NCI-H345 (cell line): ENCODE data around the gene CD7.

Experiments
- DNase-seq: peaks from one replicate; lab custom pipeline; 2025; lab: John Stamatoyannopoulos, UW

CD7 gene

DNA sequence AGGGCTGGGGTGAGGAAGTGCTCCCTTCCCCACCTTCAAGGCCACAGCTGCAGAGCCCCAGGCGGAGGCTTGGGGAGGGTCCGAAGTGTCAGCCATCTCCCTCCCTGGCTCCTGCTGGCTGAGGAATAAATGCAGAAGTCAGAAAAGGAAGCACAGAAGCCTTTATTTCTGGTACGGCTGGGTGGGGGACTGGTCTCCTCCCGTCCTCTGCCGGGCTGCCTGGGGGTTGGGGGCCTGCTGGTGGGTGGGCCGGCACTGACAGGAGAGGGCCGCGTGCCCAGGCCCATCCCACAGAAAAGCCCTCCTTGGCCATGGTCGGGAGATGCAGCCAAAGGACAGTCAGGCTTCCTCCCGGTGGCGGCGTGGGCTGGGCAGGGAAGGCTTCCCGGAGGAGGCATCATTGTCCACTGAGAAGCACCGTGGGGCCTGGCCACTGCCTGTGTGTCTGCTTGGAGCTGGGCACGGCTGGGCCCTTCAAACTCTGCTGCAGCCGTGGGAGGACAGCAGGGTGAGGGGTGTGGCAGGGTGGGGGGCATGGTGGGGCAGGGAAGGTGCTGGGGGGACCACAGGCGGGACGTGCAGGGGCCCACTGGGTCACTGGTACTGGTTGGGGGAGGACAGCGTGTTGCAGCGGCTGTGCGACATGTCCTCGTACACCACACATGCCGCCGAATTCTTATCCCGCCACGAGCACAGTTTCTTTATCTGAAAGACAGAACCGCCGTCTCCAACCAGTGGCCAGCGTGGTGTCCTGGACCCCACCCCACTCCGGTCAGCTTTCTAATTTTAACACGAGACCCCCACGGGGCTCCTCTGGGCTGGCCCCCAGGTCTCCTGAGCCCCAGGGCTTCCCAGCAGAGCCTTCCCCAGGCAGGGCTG, 2.4 kb downstream of the CD7 start:
- no peak for DNase-seq

DNA sequence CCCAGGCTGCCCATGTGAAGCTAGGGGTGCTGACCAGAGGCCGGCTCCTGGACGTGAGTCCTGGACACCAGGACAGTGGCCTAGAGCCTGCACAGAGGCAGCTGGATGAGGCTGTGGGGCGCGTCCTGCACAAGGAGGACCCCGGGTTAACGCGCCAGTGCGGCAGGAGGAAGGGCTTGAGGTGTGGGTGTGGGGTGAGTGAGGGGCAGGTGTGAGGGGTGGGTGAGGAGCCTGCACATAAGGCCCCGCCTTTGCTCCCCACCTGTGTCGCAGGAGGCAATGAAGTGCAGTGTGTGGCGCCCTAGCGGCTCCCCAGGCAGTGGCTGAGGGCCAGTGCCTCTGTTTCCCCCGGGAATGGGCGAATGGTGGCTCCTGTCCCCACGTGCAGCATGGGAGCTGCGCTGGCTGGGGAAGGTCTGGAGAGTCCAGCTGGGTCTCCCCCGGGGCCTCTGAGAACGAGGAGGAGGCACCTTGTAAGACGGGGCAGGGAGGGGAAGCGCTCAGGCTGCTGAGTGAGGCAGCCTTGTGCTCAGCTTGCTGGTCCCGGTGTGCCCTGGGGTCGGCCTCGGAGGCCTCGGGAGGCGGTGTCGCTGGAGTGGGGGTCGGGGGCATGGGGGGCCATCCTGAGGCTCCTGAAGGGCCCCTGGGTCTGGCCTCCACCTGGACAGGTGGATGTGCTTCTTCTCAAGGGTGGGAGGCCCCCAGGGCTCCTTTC, 3.2 kb downstream of the CD7 start:
- DNase-seq: no peak

DNA sequence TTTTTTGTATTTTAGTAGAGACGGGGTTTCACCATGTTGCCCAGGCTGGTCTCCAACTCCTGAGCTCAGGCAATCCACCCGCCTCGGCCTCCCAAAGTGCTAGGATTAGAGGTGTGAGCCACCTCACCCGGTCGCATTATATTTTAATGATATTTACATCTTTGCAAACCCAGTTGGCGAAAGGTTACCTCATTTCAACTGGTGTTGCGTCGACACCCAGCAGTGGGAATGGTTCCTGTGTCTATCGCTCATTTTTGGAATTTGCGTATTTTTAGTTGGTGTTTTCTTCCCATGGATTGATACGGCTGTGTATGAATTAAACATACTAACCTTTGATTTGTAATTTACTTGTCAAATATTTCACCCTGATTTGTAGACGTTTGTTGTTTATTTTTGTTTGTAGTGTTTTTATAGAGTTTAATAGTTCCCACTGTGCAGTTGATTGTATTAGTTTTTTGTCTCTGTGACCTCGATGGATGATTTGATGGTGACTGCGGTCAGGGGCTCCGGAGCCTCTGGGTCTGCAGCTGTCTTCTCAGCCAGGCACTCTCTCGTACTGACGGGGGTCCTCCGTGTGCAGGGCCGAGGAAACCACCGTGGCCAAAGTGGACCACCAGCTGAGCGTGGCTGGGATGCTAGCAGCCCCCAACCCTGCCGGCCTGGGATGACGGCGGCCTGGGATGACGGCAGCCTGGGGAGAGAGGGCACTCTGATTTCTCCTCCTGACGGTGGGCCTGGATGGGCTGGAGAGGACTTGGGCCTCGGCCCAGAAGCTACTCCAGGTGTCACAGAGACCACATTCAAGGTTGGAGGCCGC, 4.0 kb downstream of the CD7 start:
- no peak for DNase-seq

DNA sequence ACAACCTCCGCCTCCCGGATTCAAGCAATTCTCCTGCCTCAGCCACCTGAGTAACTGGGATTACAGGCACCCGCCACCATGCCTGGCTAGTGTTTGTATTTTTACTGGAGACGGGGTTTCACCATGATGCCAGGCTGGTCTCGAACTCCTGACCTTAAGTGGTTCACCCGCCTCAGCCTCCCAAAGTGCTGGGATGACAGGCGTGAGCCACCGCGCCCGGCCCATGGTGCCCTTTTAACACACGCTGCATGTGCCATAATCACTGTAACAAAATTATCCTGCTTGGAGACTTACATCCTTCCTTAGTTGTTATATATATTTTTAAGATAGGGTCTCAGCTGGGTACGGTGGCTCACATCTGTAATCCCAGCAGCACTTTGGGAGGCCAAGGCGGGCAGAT, 5.4 kb downstream of the CD7 start:
- DNase-seq: no peak

DNA sequence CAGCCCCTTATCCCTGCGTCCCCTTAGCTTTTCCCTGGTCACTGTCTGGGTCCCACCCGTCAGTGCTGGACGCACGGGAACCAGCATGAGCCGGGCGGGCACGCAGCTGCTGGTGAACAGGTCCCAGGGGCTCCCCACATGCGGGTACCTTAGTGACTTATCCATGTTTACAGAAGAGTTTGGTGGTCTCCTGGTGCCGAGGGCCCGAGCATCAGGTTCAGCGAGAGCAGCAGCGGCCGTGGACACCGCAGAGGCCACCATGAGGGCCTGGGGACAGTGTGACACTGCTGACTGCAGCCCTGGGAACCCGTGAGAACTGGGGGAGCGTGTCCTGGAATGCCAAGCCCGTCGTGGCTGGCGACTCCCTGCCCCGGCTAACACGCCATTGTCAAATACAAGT, 6.5 kb downstream of the CD7 start:
- DNase-seq: no peak

DNA sequence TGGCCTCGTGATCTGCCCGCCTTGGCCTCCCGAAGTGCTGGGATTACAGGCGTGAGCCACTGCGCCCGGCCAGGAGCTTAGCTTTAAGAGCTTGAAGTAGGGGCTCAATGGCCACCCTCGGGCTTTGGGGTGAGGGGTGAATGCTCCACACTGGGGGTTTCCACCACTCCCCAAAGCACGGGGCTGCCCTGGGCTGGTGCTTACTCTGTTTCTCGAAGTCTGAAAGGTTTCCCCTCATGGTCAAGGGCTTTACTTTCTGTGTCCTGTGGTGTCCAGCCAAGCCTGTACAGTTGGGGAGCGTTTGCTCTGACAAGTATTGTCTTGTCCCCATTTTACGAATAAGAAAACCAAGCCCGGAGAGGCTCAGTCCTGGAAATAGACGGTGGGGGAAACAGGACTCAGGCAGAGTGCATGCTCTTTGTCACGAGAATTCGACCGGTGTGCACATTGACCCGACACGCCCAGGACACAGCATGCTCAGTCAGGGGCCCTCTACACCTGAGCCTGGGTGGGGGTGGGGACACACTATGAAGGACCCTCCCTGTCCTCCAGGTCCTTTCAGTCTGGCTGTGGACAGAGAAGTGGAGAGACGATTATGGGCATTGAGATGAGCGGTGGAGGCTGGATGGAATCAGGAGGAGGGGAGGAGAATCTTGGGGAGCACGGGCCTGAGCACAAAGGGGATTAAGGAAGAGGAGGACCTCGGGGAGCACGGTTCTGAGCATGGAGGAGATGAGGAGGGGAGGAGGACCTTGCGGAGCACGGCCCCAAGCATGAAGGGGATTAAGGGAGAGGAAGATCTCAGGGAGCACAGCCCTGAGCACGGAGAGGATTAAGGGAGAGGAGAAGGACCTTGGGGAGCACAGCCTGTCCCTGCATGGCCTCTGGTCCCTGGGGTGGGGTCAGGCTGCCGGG, 7.5 kb downstream of the CD7 start:
- DNase-seq: no peak

DNA sequence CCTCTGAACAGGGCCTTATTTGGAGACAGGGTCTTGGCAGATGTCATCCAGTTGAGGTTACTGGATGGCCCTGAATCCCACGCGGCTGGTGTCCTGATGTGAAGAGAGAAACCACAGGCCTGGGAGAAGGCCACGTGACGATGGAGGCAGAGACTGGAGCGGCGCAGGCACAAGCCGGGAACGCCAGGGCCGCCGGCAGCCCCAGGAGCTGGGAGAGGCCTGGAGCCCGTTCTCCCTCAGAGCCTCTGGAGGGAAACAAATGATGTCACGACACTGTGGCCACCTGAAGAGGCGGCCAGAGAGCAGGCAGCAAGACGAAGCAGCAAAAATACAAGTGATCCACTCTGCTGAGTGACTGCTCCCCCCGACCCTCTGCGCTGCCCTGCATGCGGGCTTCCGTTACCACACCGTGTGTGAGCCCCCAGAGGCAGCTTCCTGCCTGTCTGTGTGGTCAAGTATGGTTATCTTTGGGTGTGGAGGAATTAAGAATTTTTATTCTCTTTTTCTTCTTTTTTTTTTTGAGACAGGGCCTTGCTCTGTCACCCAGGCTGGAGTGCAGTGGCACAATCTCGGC, 11.6 kb downstream of the CD7 start:
- no peak for DNase-seq

DNA sequence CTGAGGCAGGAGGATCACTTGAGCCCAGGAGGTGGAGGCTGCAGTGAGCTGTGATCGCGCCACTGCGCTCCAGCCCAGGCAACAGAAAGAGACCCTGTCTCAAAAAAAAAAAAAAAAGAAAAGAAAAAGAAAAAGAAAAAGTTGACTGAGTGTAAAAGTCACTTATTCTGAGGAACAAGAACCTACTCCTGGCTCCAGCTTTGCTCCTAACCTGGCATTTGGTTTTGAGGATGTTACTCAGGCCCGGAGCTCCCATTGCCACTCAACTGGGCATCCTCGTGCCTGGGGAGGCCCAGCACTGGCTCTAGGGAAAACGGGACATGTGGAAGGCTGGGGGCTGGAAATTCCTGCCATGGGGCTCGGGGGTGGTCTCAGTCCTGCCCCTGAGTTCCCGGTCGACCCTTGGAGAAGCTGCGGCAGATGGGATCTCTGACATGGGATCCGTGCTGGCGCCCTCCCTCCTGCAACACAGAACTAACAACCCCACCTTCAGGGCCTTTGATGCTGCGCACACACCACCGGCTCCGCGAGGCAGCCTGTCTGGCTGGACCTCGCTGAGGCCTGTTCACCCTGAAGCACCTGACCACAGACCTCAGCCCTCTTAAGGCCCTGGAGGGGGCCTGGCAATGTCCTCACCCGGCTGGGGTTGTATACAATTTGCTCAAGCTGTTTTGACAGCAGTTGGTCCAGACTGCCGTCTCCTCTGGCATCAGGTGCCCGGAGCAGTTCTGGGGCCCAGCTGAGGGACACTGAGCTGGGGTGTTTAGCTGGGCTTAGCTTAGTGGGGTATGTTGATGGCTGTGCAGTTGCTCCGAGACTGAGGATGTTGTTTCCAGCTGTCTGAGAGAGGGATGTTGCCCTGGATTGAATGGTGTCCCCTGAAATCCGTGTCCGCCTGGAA, 12.3 kb downstream of the CD7 start:
- no peak for DNase-seq

DNA sequence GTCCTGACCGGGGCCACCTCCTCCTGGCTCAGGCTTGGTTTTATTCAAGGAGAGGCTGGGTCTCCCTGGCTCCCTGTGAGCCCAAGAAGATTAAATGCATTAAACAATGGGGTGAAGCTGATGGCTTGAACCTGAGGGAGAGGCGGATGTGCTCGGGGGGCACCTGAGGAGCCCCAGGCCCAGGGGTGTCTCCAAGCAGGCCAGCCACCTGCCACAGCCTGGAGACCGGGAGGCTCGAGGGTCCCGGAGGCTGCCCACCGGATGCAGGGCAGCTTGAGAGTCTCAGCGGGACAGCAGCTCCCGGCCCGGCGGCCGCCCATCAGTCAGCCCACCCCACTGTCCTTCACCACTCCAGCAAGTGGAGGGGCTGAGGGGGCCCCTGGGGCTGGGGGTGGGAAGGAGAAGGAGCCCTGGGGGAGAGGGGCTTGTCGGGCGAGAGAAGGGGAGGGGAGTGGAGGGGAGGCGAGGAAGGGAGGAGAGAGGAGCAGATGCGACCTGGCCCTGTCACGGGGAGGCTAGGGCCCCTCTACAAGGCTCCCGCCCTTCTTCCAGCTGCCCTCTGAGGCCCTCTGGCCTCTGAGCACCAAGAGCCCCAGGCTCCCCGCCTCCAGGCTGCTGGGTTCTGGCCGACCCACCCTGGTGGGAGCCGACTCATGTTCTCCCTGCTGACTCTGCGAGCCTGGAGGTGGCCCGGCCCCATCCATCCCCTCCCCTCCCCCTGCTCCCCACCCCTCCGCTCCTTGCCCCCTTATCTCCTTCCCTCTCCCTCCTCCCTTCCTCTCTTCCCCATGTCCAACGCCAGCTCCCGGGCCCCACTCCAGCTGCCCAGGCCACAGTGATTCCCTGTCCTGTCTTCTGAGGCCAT, 13.2 kb downstream of the CD7 start:
- DNase-seq: no peak

DNA sequence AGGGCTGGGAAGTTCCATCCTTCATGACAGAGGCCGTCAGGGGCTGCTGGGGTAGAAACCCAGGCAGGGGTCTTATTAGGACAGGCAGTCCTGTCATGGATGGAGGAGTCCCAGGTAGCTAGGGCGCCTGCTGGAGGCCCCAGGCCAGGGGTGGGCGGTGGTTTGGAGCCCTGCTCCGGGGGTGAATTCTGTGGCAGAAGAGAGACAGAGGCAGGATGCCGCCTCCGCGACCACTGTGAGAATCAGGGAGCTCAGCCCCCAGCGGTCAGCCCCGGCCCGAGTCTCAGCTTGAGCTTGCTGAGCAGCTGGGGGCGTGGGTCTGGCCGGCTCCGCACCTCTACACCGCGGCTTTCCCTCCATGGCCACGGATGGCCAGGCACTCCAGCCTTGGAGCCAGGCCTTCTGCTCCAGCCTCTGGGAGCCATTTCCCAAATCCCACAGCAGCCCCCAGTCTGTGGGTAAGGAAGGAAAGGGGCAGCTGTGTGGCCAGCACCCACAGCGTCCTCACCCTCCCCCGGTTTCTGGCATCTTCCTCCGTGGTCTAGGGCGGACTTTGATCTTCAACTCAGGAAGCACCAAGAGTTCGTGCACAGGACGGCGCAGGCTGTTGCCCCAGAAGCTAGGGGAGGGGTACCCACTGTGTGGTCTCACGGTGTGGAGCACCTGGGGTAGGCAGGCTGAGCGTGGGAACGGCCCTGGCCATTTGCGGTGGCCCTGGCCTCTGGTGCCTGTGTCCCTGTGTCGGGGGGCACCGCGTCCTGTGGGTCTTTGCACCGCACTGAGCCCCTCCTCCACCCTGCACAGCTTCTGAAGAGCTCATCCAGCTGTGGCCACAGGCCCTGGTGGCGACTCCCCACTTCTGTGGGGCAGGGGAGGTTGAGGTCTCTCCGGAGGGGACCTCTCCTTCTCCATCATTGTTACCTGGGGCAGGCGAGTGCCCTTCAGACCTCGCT, 14.1 kb downstream of the CD7 start:
- no peak for DNase-seq

DNA sequence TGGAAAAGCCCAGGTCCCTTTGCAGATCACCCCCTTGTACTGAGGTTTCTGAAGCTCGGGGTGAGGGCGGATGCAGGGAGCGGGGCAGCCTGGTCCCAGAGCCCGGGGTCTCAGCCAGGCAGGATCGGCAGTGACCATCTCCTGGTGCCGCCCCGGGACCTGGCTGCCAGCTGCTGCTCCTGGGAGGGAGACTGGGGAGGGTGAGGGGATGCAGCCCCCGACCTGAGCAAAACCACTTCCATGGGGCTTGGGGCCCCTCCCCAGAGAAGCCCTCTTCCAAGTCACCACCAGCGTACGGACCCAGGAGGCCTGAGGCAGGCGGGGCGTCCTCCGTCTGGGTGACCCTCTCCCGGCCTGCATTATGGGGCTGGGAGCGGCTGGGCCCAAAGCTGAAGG, 14.8 kb downstream of the CD7 start:
- DNase-seq: no peak

DNA sequence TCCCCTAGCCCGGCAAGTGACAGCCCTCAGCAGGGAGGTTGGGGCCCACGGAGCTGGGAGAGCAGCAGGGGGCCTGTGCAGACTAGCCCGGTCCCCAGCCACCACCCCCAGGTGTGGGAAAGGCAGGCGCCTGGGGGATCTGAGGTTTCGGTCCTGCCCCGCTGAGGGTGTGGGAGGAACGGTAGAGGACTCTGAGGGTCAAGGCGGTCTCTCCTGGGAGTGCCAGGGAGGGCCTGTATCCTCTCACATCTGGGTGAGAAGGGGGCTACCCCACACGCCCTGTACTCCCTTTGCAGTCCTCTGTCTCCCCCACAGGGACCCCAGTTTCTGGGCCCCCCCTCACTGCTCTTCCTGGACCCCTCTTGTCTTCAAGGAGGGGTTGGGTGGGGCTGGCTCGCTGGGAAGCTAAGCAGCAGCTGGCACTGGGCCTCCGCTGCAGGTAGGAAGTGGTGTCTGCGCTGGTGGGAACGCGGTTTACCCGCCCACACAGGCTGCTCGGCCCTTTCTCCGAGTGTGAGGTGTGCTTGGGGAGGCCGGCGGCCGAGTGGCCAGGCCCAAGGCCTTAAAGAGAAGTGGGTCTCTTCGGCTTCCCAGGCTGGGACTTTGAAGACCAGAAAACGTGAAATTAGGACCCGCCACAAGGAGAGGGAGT, 15.4 kb downstream of the CD7 start:
- no peak for DNase-seq

DNA sequence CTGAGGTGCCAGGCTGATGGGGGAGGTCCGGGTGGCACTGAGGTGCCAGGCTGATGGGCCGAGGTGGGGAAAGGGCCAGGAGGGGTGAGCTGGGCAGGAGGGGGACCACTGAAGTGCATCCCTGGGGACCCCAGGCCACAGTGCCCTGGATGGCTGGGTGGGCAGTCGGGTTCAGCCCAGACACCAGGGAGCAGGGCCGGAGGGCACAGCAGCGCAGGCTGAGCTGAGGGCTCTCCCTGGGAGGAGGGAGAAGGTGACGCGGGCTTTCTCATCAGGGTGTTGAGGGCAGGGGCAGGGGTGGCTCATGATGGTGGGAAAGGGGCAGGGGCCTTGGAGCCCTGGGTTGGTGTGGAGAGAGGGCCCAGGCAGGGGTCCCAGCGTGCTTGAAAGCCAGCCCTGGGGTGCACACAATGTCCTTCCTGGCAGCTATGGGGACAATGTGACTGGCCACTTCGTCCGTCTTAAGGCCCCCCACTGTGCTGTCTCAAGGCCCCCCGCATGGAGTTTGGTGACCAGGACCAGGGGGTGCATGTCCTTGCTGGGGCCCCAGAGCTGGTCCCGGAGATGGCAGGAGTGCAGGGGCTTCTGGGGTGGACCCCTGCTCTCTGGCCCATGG, 16.0 kb downstream of the CD7 start:
- DNase-seq: no peak

DNA sequence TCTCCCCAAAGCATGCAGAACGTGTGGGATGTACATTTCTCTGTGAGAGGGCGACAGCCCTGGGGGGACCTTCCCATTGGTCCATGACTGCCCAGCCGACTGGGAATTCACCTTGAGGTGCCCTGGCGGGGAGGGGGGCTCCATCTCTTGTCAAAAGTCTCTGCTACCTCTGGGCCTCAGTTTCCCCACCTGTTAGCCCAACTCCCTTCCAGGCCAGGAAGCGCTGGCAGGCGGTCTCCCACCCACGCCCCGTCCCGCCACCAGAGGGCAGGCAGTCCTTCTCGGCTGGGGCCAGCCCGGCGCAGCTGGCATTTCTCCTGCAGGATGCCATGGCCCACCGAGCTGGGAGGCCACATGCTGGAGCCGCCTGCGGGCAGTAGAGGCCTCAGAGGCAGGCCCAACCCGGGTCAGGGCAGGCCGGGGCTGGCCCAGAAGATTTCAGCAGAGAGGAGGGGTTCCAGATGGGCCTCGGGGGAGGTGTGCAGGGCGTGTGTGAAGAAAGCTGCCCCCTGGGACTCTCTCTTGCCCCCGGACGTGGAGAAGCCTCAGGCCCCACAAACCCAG, 16.6 kb downstream of the CD7 start:
- DNase-seq: peak; percentile 55

DNA sequence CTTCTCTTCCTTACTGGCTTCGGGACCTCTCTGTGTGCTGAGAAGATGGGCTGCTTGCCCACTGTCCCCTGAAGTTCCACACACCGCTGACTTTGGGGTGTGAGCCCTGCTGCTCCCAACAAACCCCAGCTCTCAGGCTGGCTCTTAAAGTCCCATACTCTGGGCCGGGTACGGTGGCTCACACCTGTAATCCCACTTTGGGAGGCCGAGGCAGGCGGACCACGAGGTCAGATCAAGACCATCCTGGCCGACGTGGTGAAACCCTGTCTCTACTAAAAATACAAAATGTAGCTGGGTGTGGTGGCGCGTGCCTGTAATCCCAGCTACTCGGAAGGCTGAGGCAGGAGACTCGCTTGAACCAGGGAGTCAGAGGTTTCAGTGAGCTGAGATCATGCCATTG, 17.2 kb downstream of the CD7 start:
- no peak for DNase-seq

DNA sequence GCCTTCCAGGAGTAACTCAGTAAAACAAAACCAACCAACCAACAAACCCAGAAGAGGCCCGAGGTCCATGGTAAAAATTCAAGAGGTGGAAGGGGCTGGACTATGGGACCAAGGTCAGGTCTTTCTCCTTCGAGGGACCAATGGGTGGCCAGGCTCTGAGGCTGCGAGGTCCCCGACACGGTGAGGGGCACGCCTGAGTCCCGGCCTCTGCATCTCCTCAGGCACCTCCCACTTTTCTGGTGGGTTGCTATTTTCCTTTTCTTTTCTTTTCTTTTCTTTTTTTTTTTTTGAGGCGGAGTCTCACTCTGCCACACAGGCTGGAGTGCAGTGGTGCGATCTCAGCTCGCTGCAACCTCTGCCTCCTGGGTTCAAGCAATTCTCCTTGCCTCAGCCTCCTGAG, 18.0 kb downstream of the CD7 start:
- no peak for DNase-seq
